SK-N-SH (cell line): ENCODE data around the gene CAV1. TPM values are rescaled to one million over a fixed set of nuclear protein-coding genes. Genes with fewer than 3 reads are reported as not detected.
A peak's percentile ranks its signal among the peaks of the same experiment; 100 is the strongest.

Source experiments
- CTCF ChIA-PET: fragments of 300-600, 350-600 bp; formaldehyde crosslinking; extraction: SDS; loops from one replicate; lab custom pipeline; 2021; lab: Yijun Ruan, JAX
- POLR2A ChIA-PET: fragments of 350-600 bp; sonication (Branson Sonifier 250); formaldehyde crosslinking; extraction: SDS; loops from one replicate; lab custom pipeline; 2020; ENCODE audit warnings: antibody characterized with exemption, inconsistent platforms; lab: Yijun Ruan, JAX
- DNase-seq: peaks from one replicate; pipeline ENCODE4 v3.0.0; 2012
- H2AFZ ChIP-seq: fragments of 200-600 bp; sonication (generic); 2 replicates; pipeline ENCODE4 v1.8.1; 2016; ENCODE audit warnings: antibody characterized with exemption, mild to moderate bottlenecking, low read depth
- H3F3A ChIP-seq: fragments of 200-600 bp; sonication (generic); replicated peaks from 2 replicates; pipeline ENCODE3; 2016; ENCODE audit warnings: antibody characterized with exemption, mild to moderate bottlenecking; ENCODE audit not compliant: insufficient read depth
- H3K27ac ChIP-seq, 2 experiments: fragments of 200-500 bp in 1 of 2; fragments of 200-600 bp in 1 of 2; sonication (Bioruptor generic) in 1 of 2; sonication (generic), shearing (Covaris generic) in 1 of 2; 2 replicates each; pipeline versions ENCODE4 v1.5.1 to v1.6.1; 2014 to 2016; ENCODE audit warnings: low read depth in 2 of 2, inconsistent platforms in 1 of 2, low read length in 1 of 2, mild to moderate bottlenecking in 1 of 2, mixed read lengths in 1 of 2
- H3K27me3 ChIP-seq: fragments of 200-600 bp; sonication (generic), shearing (Covaris generic); 2 replicates; pipeline ENCODE4 v1.6.1; 2016; ENCODE audit warnings: mixed run types; ENCODE audit not compliant: insufficient read depth
- H3K36me3 ChIP-seq, 2 experiments: fragments of 200-500 bp in 1 of 2; fragments of 200-600 bp in 1 of 2; sonication (Bioruptor generic) in 1 of 2; sonication (generic) in 1 of 2; replicated peaks in 1 of 2; 2 replicates each; pipeline versions ENCODE3 to v1.5.1; 2014 to 2016; ENCODE audit warnings: low read length in 1 of 2, mild to moderate bottlenecking in 1 of 2; ENCODE audit not compliant: insufficient read depth in 2 of 2, control insufficient read depth in 1 of 2
- H3K4me1 ChIP-seq, 2 experiments: fragments of 200-500 bp in 1 of 2; fragments of 200-600 bp in 1 of 2; sonication (Bioruptor generic) in 1 of 2; sonication (generic), shearing (Covaris generic) in 1 of 2; 2 replicates each; pipeline versions ENCODE4 v1.5.1 to v1.6.1; 2014 to 2016; ENCODE audit warnings: low read depth in 1 of 2, low read length in 1 of 2, mixed run types in 1 of 2; ENCODE audit not compliant: insufficient read depth in 2 of 2, control insufficient read depth in 1 of 2
- H3K4me2 ChIP-seq: fragments of 200-600 bp; sonication (generic), shearing (Covaris generic); 2 replicates; pipeline ENCODE4 v1.6.1; 2017; ENCODE audit warnings: mixed run types
- H3K4me3 ChIP-seq, 2 experiments: fragments of 200-500 bp in 1 of 2; fragments of 200-600 bp in 1 of 2; sonication (Bioruptor generic) in 1 of 2; sonication (generic), shearing (Covaris generic) in 1 of 2; 2 replicates each; pipeline versions ENCODE4 v1.5.1 to v1.8.1; 2014 to 2016; ENCODE audit warnings: low read depth in 2 of 2, inconsistent platforms in 1 of 2, low read length in 1 of 2, mild to moderate bottlenecking in 1 of 2, mixed read lengths in 1 of 2, moderate library complexity in 1 of 2
- H3K79me2 ChIP-seq: fragments of 200-600 bp; sonication (generic); 2 replicates; pipeline ENCODE4 v1.8.1; 2017; ENCODE audit warnings: mild to moderate bottlenecking; ENCODE audit not compliant: insufficient read depth
- H3K9ac ChIP-seq: fragments of 200-600 bp; sonication (generic); 2 replicates; pipeline ENCODE4 v1.6.1; 2017; ENCODE audit warnings: mixed run types
- H3K9me2 ChIP-seq: fragments of 200-600 bp; sonication (generic); 2 replicates; pipeline ENCODE4 v1.6.1; 2017; ENCODE audit warnings: mixed run types
- H3K9me3 ChIP-seq: fragments of 200-600 bp; sonication (generic); 2 replicates; pipeline ENCODE4 v1.6.1; 2017; ENCODE audit warnings: mixed run types, mild to moderate bottlenecking, moderate library complexity
- H4K20me1 ChIP-seq: fragments of 200-600 bp; sonication (generic); 2 replicates; pipeline ENCODE4 v1.6.1; 2017; ENCODE audit warnings: mild to moderate bottlenecking, mixed run types; ENCODE audit not compliant: insufficient read depth
- CHD2 ChIP-seq: fragments of 150-350 bp; IDR thresholded peaks from 2 replicates; pipeline ENCODE4 v1.6.1; 2018; ENCODE audit warnings: low read length; ENCODE audit not compliant: partially characterized antibody
- ELF1 ChIP-seq: IDR thresholded peaks from 2 replicates; pipeline ENCODE4 v1.4.0; 2012
- EP300 ChIP-seq, 2 experiments: IDR thresholded peaks; 2 replicates each; pipeline versions ENCODE4 v1.4.0 to v1.6.1; 2012; ENCODE audit warnings: borderline replicate concordance in 1 of 2, low read depth in 1 of 2, low read length in 1 of 2
- EZH2phosphoT487 ChIP-seq: fragments of 200-600 bp; sonication (generic); IDR thresholded peaks from 2 replicates; pipeline ENCODE4 v1.6.1; 2017; ENCODE audit warnings: low read depth, mixed run types, mild to moderate bottlenecking, antibody characterized with exemption, moderate library complexity, borderline replicate concordance
- FOXJ3 ChIP-seq: sonication (generic); formaldehyde crosslinking; IDR thresholded peaks from 2 replicates; pipeline ENCODE4 v1.5.1; 2020; ENCODE audit warnings: mild to moderate bottlenecking, missing genetic modification reagents
- GABPA ChIP-seq: IDR thresholded peaks from 2 replicates; pipeline ENCODE4 v1.4.0; 2012; ENCODE audit warnings: low read depth, mild to moderate bottlenecking
- GATA2 ChIP-seq: sonication (generic); formaldehyde crosslinking; IDR thresholded peaks from 2 replicates; pipeline ENCODE4 v1.5.0; 2020; ENCODE audit warnings: mild to moderate bottlenecking, missing genetic modification reagents
- MAX ChIP-seq: IDR thresholded peaks from 2 replicates; pipeline ENCODE4 v1.4.0; 2012; ENCODE audit warnings: low read depth
- MEF2A ChIP-seq: IDR thresholded peaks from 2 replicates; pipeline ENCODE4 v1.4.0; 2012; ENCODE audit warnings: low read depth, borderline replicate concordance
- NFIC ChIP-seq: IDR thresholded peaks from 2 replicates; pipeline ENCODE4 v1.4.0; 2012; ENCODE audit warnings: borderline replicate concordance
- NRF1 ChIP-seq: IDR thresholded peaks from 2 replicates; pipeline ENCODE4 v1.6.1; 2012; ENCODE audit warnings: low read depth, mild to moderate bottlenecking, low read length
- POLR2AphosphoS5 ChIP-seq: IDR thresholded peaks from 2 replicates; pipeline ENCODE4 v1.6.1; 2012; ENCODE audit warnings: low read depth, low read length
- RCOR1 ChIP-seq: fragments of 150-350 bp; IDR thresholded peaks from 2 replicates; pipeline ENCODE4 v1.6.1; 2017; ENCODE audit warnings: antibody characterized with exemption, low read length
- SIN3A ChIP-seq: IDR thresholded peaks from 2 replicates; pipeline ENCODE4 v1.6.1; 2012; ENCODE audit warnings: low read depth, mild to moderate bottlenecking, low read length, moderate library complexity, borderline replicate concordance
- TAF1 ChIP-seq: IDR thresholded peaks from 2 replicates; pipeline ENCODE4 v1.6.1; 2012; ENCODE audit warnings: low read depth, mild to moderate bottlenecking, low read length, moderate library complexity, borderline replicate concordance
- TCF12 ChIP-seq: IDR thresholded peaks from 2 replicates; pipeline ENCODE4 v1.4.0; 2012
- TEAD4 ChIP-seq: IDR thresholded peaks from 2 replicates; pipeline ENCODE4 v1.4.0; 2012; ENCODE audit warnings: mild to moderate bottlenecking, borderline replicate concordance; ENCODE audit not compliant: insufficient read depth
- USF2 ChIP-seq: fragments of 150-350 bp; IDR thresholded peaks from 2 replicates; pipeline ENCODE4 v1.6.1; 2017; ENCODE audit warnings: antibody characterized with exemption, low read length, low read depth, borderline replicate concordance
- WGBS: methylation state at CpG from one replicate; pipeline ENCODE4 v1.1.6; 2017; ENCODE audit warnings: low lambda C conversion rate; 5-methylcytosine and 5-hydroxymethylcytosine counted together
- polyA plus RNA-seq, 3 experiments: library from polyadenylated mRNA; depleted of rRNA; stranded (reverse); fragments of >200 nt; gene quantifications; 2 replicates each; pipeline ENCODE4 v1.2.3, GENCODE V29; 2012

The CAV1 gene
- polyA plus RNA-seq, 1 of the 3 experiments (the other 2 are of a cell fraction): 968 TPM

GRCh38 chr7:116534790-116535189 lies 10.0 kb downstream of the CAV1 start:
- CTCF ChIA-PET: no interaction called here
- H3K36me3 ChIP-seq: peaks cover 54 to 80% of the 10 kb centered on the region in 2 experiments
- DNase-seq: no peak
- H3F3A ChIP-seq: peaks cover 49% of the 10 kb centered on the region
- 59% methylated on average over 2 of the region's 2 CpGs for WGBS
- no peak overlapping the region for H3K9ac ChIP-seq
- H3K4me2 ChIP-seq: peak overlapping the region; percentile 36; the same call in 1 of the 2 replicates
- peaks cover 2 to 63% of the 10 kb centered on the region in 2 experiments for H3K4me1 ChIP-seq
- TF ChIP-seq CHD2 (no peak), NFIC (0 out of 2 replicates have a peak, but pooled peaks have one; percentile 21), GABPA (no peak), USF2 (no peak)
- no peak overlapping the region for H3K4me3 ChIP-seq
- POLR2A ChIA-PET: no interaction called here
- peak overlapping the region; percentile 29 to 41; a peak in 2 of 4 replicates for H3K27ac ChIP-seq
- peaks cover 46% of the 10 kb centered on the region for H4K20me1 ChIP-seq
- H3K9me2 ChIP-seq: no peaks in the 10 kb centered on the region
- peaks cover 98% of the 10 kb centered on the region for H3K79me2 ChIP-seq
- H2AFZ ChIP-seq: no peak overlapping the region
- H3K27me3 ChIP-seq: no peaks in the 10 kb centered on the region
- no peaks in the 10 kb centered on the region for H3K9me3 ChIP-seq

- Histone ChIP-seq H3K36me3 (peaks cover 52 to 80% of the 10 kb centered on the region in 2 experiments), H3K27me3 (no peaks in the 10 kb centered on the region)
- no peak for TF ChIP-seq USF2
- TF ChIP-seq RCOR1: no peak
- TF ChIP-seq POLR2AphosphoS5: no peak
- TF ChIP-seq TEAD4: no peak
- TF ChIP-seq NFIC: no peak
- no peak for TF ChIP-seq TCF12
- no peak for TF ChIP-seq MAX
- no peak for TF ChIP-seq NRF1
- TF ChIP-seq ELF1: no peak
- no peak for TF ChIP-seq TAF1
- no peak for TF ChIP-seq MEF2A
- TF ChIP-seq SIN3A: no peak
- TF ChIP-seq EZH2phosphoT487: no peak
- no peak for TF ChIP-seq EP300 (IDR thresholded peaks at IDR 0.05; ENCODE audit: borderline replicate concordance in 1 of 2, low read depth in 1 of 2, low read length in 1 of 2)
- no peak for TF ChIP-seq FOXJ3 (CRISPR knock-in tag)
- TF ChIP-seq GATA2 (CRISPR knock-in tag): no peak
- TF ChIP-seq, all 33 proteins: peak for 0
- no peak overlapping the region for H3K4me3 ChIP-seq
- peaks cover 2 to 63% of the 10 kb centered on the region in 2 experiments for H3K4me1 ChIP-seq
- H3K9me3 ChIP-seq: no peaks in the 10 kb centered on the region
- peaks cover 45% of the 10 kb centered on the region for H3F3A ChIP-seq
- no peak overlapping the region for H2AFZ ChIP-seq
- DNase-seq: no peak
- peak overlapping the region; percentile 36; the same call in 1 of the 2 replicates for H3K4me2 ChIP-seq
- 21% methylated on average over 1 of the region's 1 CpG for WGBS
- H3K79me2 ChIP-seq: peaks cover 98% of the 10 kb centered on the region
- H3K27ac ChIP-seq: peak overlapping the region; percentile 29 to 41; a peak in 2 of 4 replicates
- ChIA-PET POLR2A (no interaction called here), CTCF (interaction anchor here (1.4 kb wide), 1 partner anchor 9 kb away, joined by 4 read pairs; no protein-coding TSS in a partner anchor)
- no peak overlapping the region for H3K9ac ChIP-seq
- H4K20me1 ChIP-seq: peaks cover 42% of the 10 kb centered on the region
- no peaks in the 10 kb centered on the region for H3K9me2 ChIP-seq
These were observed 10.6 kb downstream of the CAV1 start for GRCh38 chr7:116535416-116535815.
